Mucosa of descending colon (tissue), 3 donors: ENCODE results near the gene ZNF512B. TPM values are rescaled to one million over a fixed set of nuclear protein-coding genes. Genes with fewer than 3 reads are reported as not detected.

Experiments
- ATAC-seq: fragments of 200-7000 bp; cut with Tn5 transposase; one replicate; pipeline ENCODE4 v1.9.1; 2020; ENCODE audit warnings: mild to moderate bottlenecking, moderate library complexity
- DNase-seq, 3 donors: peaks; one replicate each; pipeline ENCODE4 v3.0.0-alpha.2; 2020
- H3K36me3 ChIP-seq: fragments of 200-600 bp; one replicate; pipeline ENCODE4 v1.8.0; 2021; ENCODE audit warnings: low read depth, mild to moderate bottlenecking
- H3K4me1 ChIP-seq: fragments of 200-600 bp; one replicate; pipeline ENCODE4 v1.8.0; 2021; ENCODE audit warnings: low read depth, mild to moderate bottlenecking
- H3K4me3 ChIP-seq: fragments of 200-600 bp; one replicate; pipeline ENCODE4 v1.8.0; 2021; ENCODE audit warnings: mild to moderate bottlenecking
- H3K9me3 ChIP-seq: fragments of 200-600 bp; one replicate; pipeline ENCODE4 v1.8.0; 2021; ENCODE audit warnings: mild to moderate bottlenecking
- intact Hi-C, 2 donors: fragments of 100-400 bp; cut with DNase I in 1 of 2; cut with micrococcal nuclease in 1 of 2; formaldehyde crosslinking; loops; one replicate each; pipeline versions ENCODE4 v1.11.0 to v1.11.1; 2022; cut with DNase I, micrococcal nuclease
- total RNA-seq, 3 donors: library from RNA; stranded (reverse); fragmentation: NEBNext Ultra II Directional in 2 of 3; extraction: Animal tissue kit (Norgen Biotek cat#: 25700) in 2 of 3; gene quantifications; one replicate each; pipeline versions ENCODE4 v1.2.1 to v1.2.4, GENCODE V29; 2021 to 2023
- TF ChIP-seq, protein P1 (sequence below): fragments of 200-600 bp; IDR thresholded peaks from one replicate; pipeline ENCODE4 v1.8.0; 2022; ENCODE audit warnings: antibody characterized with exemption, mild to moderate bottlenecking
- donor health status: DM: no; HTN: no; CAD: no; lungs with moderate emphysema.
- donor health status: DM: no; HTN: no; CAD: no.
- donor health status: DM: no; HTN: yes; CAD: no.

The ZNF512B gene
- total RNA-seq, 3 donors from 2014 or later: 1.8 to 14.7 (median 3.9) TPM

- H3K9me3 ChIP-seq: no peaks in the 10 kb centered on the region
- TF ChIP-seq, protein P1, sequence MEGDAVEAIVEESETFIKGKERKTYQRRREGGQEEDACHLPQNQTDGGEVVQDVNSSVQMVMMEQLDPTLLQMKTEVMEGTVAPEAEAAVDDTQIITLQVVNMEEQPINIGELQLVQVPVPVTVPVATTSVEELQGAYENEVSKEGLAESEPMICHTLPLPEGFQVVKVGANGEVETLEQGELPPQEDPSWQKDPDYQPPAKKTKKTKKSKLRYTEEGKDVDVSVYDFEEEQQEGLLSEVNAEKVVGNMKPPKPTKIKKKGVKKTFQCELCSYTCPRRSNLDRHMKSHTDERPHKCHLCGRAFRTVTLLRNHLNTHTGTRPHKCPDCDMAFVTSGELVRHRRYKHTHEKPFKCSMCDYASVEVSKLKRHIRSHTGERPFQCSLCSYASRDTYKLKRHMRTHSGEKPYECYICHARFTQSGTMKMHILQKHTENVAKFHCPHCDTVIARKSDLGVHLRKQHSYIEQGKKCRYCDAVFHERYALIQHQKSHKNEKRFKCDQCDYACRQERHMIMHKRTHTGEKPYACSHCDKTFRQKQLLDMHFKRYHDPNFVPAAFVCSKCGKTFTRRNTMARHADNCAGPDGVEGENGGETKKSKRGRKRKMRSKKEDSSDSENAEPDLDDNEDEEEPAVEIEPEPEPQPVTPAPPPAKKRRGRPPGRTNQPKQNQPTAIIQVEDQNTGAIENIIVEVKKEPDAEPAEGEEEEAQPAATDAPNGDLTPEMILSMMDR: no peak
- H3K36me3 ChIP-seq: peaks cover 17% of the 10 kb centered on the region
- no peak overlapping the region for H3K4me3 ChIP-seq
- intact Hi-C loops: no loop called here
- H3K4me1 ChIP-seq: no peaks in the 10 kb centered on the region
- peak; percentile 58 for ATAC-seq
- no peak for DNase-seq
Observed at GRCh38 chr20:64001607-64002011, 31.9 kb upstream of the ZNF512B start.

- DNase-seq (no peak), ATAC-seq (no peak)
- no peaks in the 10 kb centered on the region for H3K9me3 ChIP-seq
- no peaks in the 10 kb centered on the region for H3K4me1 ChIP-seq
- intact Hi-C loops: no loop called here
- peaks cover 23% of the 10 kb centered on the region for H3K36me3 ChIP-seq
- H3K4me3 ChIP-seq: no peak overlapping the region
- TF ChIP-seq, protein P1: no peak
Observed at GRCh38 chr20:64000906-64001305, 31.2 kb upstream of the ZNF512B start.

GRCh38 chr20:63982937-63983336 is 13.2 kb upstream of the ZNF512B start:
- peaks cover 29% of the 10 kb centered on the region for H3K4me1 ChIP-seq
- intact Hi-C loops: no loop called here
- no peak for DNase-seq

GRCh38 chr20:63980806-63981728 is 11.3 kb upstream of the ZNF512B start, which contains the start of gene PRPF6:
Gene PRPF6, plus strand, starts transcription at chr20:63981132. Its CDS starts 114 bp downstream, at chr20:63981246.
- Histone ChIP-seq H3K9me3 (no peaks in the 10 kb centered on the region), H3K36me3 (peaks cover 17% of the 10 kb centered on the region), H3K4me1 (peaks cover 29% of the 10 kb centered on the region), H3K4me3 (peak within 1 kb of the TSS; percentile 91)
- DNase-seq (peak; percentile 94 to 97 (median 97)), ATAC-seq (peak; percentile 92)
- TF ChIP-seq, protein P1: peak; percentile 87
- intact Hi-C loops: no loop called here

More at GRCh38 chr20:63982937-63983336, 13.2 kb upstream of the ZNF512B start:
- TF ChIP-seq, protein P1: no peak
- no peak for ATAC-seq
- H3K9me3 ChIP-seq: no peaks in the 10 kb centered on the region
- H3K4me3 ChIP-seq: no peak overlapping the region
- H3K36me3 ChIP-seq: peaks cover 17% of the 10 kb centered on the region

DNA sequence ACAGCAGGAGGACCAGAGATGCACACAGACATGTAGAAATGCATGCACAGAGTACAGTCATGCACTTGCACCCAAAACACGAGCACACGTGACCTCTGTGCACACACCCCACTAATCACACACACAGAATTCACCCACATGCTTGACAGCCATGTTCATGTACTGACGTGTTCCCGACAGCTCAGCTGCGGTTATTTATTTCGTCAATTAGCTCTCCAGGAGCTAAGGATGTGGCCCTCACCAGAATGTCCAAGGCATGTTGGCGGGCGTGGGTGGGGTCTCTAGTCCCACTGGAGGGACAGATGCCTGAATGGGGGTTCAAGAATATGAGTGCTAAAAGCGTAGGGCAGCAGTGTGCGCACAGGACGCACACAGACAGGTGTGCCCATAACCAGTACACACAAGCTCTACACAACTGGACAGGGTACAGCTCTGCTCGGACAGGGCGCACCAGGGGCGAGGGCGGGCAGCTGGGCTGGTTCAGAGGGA is 10.6 kb upstream of the ZNF512B start:
- TF ChIP-seq, protein P1: no peak
- Histone ChIP-seq H3K9me3 (no peaks in the 10 kb centered on the region), H3K36me3 (peaks cover 11% of the 10 kb centered on the region), H3K4me1 (peaks cover 29% of the 10 kb centered on the region), H3K4me3 (no peak overlapping the region)
- peak; percentile 4 for ATAC-seq
- DNase-seq: no peak
- intact Hi-C loops: no loop called here
